ENCODE data around the gene GRK4. TPM values are rescaled to one million over a fixed set of nuclear protein-coding genes. Genes with fewer than 3 reads are reported as not detected.

The GRK4 gene
- total RNA-seq, 1 experiment from 2014 or later = 4.2 TPM

GRCh38 chr4:3065551-3065950, 102.2 kb downstream of the GRK4 start:
- H3K27me3 ChIP-seq (ENCODE audit: insufficient read depth, low read length) = no peaks in the 10 kb centered on the region
- no peaks in the 10 kb centered on the region for H4K20me1 ChIP-seq (ENCODE audit: insufficient read depth)
- ATAC-seq (no peak), DNase-seq (ENCODE audit: low read depth, low spot score) (no peak)
- TF ChIP-seq CBX3 (IDR thresholded peaks at IDR 0.05; ENCODE audit: low read depth) = no peak
- TF ChIP-seq EGR1 (IDR thresholded peaks at IDR 0.05; ENCODE audit: low read depth) = no peak
- TF ChIP-seq EZH2phosphoT487 (IDR thresholded peaks at IDR 0.05; ENCODE audit: borderline replicate concordance) = no peak
- no peak for TF ChIP-seq CTCF (IDR thresholded peaks at IDR 0.05 in 2 of 3, conservative IDR thresholded peaks at IDR 0.05 in 1 of 3; ENCODE audit: borderline replicate concordance in 1 of 3, insufficient read depth in 1 of 3, low read depth in 2 of 3, low read length in 2 of 3)
- no peak for TF ChIP-seq CEBPB (IDR thresholded peaks at IDR 0.05; ENCODE audit: low read depth)
- no peak for TF ChIP-seq YY1 (IDR thresholded peaks at IDR 0.05; ENCODE audit: extremely low read depth, insufficient replicate concordance, low read depth, low read length)
- H3K9ac ChIP-seq (ENCODE audit: low read length) = no peak overlapping the region
- no TSS peak for BruUV-seq (replicated peaks)
- no peaks in the 10 kb centered on the region for H3K9me3 ChIP-seq (ENCODE audit: control insufficient read depth in 1 of 2, insufficient read depth in 1 of 2, low read depth in 1 of 2, low read length in 2 of 2)
- intact Hi-C loops (cut with micrococcal nuclease) = no loop called here
- CTCF ChIA-PET = no interaction called here
- RAD21 ChIA-PET (ENCODE audit: low non-redundant PET in 1 of 2, low total read pairs in 2 of 2, uncharacterized antibody in 2 of 2, unreplicated experiment in 2 of 2) = no interaction called here
- H3K9me2 ChIP-seq (ENCODE audit: insufficient read depth) = no peaks in the 10 kb centered on the region
- H3K4me1 ChIP-seq (ENCODE audit: control insufficient read depth in 1 of 2, insufficient read depth in 2 of 2, low read length in 2 of 2) = no peaks in the 10 kb centered on the region
- no peak overlapping the region for H3K4me2 ChIP-seq (ENCODE audit: low read length)
- no peaks in the 10 kb centered on the region for H3K36me3 ChIP-seq (ENCODE audit: control insufficient read depth in 1 of 2, insufficient read depth in 2 of 2, low read length in 2 of 2)
- H2AFZ ChIP-seq (ENCODE audit: low read depth, low read length, poor library complexity, severe bottlenecking) = no peak overlapping the region
- H3K4me3 ChIP-seq (replicated peaks in 1 of 2; ENCODE audit: low read depth in 1 of 2, low read length in 2 of 2) = no peak overlapping the region
- no peak overlapping the region for H3K27ac ChIP-seq (ENCODE audit: low read depth, low read length)
- H3K79me2 ChIP-seq (ENCODE audit: insufficient read depth, low read length) = no peaks in the 10 kb centered on the region
- POLR2A ChIA-PET = no interaction called here

GRCh38 chr4:3066836-3067400, 103.5 kb downstream of the GRK4 start:
- Histone ChIP-seq H2AFZ (ENCODE audit: low read depth, low read length, poor library complexity, severe bottlenecking) (no peak overlapping the region), H4K20me1 (ENCODE audit: insufficient read depth) (no peaks in the 10 kb centered on the region), H3K4me3 (replicated peaks in 1 of 2; ENCODE audit: low read depth in 1 of 2, low read length in 2 of 2) (no peak overlapping the region), H3K4me2 (ENCODE audit: low read length) (no peak overlapping the region), H3K9me2 (ENCODE audit: insufficient read depth) (no peaks in the 10 kb centered on the region), H3K27ac (ENCODE audit: low read depth, low read length) (no peak overlapping the region), H3K36me3 (ENCODE audit: control insufficient read depth in 1 of 2, insufficient read depth in 2 of 2, low read length in 2 of 2) (no peaks in the 10 kb centered on the region), H3K4me1 (ENCODE audit: control insufficient read depth in 1 of 2, insufficient read depth in 2 of 2, low read length in 2 of 2) (no peaks in the 10 kb centered on the region), H3K79me2 (ENCODE audit: insufficient read depth, low read length) (no peaks in the 10 kb centered on the region), H3K9ac (ENCODE audit: low read length) (no peak overlapping the region), H3K27me3 (ENCODE audit: insufficient read depth, low read length) (no peaks in the 10 kb centered on the region), H3K9me3 (ENCODE audit: control insufficient read depth in 1 of 2, insufficient read depth in 1 of 2, low read depth in 1 of 2, low read length in 2 of 2) (no peaks in the 10 kb centered on the region)
- intact Hi-C loops (cut with micrococcal nuclease) = no loop called here
- CTCF ChIA-PET = no interaction called here
- no TSS peak for BruUV-seq (replicated peaks)
- ATAC-seq = no peak
- DNase-seq (ENCODE audit: low read depth, low spot score) = no peak
- RAD21 ChIA-PET (ENCODE audit: low non-redundant PET in 1 of 2, low total read pairs in 2 of 2, uncharacterized antibody in 2 of 2, unreplicated experiment in 2 of 2) = no interaction called here
- POLR2A ChIA-PET = no interaction called here
- TF ChIP-seq SP1 (IDR thresholded peaks at IDR 0.05; ENCODE audit: low read depth) (no peak), YY1 (IDR thresholded peaks at IDR 0.05; ENCODE audit: extremely low read depth, insufficient replicate concordance, low read depth, low read length) (no peak), RAD21 (IDR thresholded peaks at IDR 0.05; ENCODE audit: low read depth) (no peak), ZFX (IDR thresholded peaks at IDR 0.05) (no peak), CBX3 (IDR thresholded peaks at IDR 0.05; ENCODE audit: low read depth) (no peak), JUND (IDR thresholded peaks at IDR 0.05) (no peak), POLR2AphosphoS5 (IDR thresholded peaks at IDR 0.05; ENCODE audit: low read depth, low read length) (no peak), TCF7L2 (IDR thresholded peaks at IDR 0.05; ENCODE audit: borderline replicate concordance, extremely low read depth, insufficient read depth, insufficient read length) (no peak), ZBTB33 (IDR thresholded peaks at IDR 0.05; ENCODE audit: extremely low read depth, insufficient replicate concordance, low read length) (no peak), MAX (IDR thresholded peaks at IDR 0.05) (no peak), ATF3 (IDR thresholded peaks at IDR 0.05) (no peak), CEBPB (IDR thresholded peaks at IDR 0.05; ENCODE audit: low read depth) (no peak), ZNF274 (IDR thresholded peaks at IDR 0.05; ENCODE audit: low read depth, low read length) (no peak)
